ENCODE results near the gene RPS15.

DNA sequence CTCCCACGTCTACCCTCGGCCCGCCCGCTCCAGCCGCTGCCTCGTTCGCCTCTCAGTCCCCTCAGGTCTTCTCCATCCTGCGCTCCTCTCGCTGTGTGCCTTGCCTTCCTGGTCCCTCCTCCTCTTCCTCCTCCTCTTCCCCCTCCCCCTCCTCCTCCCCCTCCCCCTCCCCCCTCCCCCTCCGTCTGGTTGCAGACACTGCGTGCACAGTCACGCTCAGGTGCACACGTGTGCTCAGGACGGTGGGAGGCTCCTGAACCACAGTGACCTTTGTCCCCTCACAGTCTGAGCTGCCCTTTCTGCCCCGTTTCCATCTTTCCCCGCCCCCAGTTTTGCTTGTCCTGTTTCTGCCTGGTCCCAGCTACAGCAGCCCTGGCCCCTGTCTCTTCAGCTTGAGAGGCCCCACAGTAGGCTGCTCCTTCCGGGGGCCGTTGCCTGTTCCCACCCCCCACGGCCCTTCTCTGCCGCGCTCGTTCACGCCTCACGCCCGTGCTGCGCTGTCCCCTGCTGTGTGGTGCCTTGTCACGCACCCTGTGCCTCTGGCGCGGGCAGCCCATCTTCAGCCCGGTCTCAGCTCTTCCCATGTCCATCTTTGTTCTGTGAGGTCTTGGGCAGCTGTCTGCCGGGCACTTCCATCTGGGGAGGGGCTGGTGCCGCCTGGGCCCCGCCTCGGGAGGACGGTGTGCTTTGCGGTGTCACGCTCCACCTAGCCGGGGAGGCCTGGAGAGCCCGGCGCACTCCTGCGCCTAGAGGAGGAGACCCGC is 13.8 kb upstream of the RPS15 start:
- TF ChIP-seq, protein P1, sequence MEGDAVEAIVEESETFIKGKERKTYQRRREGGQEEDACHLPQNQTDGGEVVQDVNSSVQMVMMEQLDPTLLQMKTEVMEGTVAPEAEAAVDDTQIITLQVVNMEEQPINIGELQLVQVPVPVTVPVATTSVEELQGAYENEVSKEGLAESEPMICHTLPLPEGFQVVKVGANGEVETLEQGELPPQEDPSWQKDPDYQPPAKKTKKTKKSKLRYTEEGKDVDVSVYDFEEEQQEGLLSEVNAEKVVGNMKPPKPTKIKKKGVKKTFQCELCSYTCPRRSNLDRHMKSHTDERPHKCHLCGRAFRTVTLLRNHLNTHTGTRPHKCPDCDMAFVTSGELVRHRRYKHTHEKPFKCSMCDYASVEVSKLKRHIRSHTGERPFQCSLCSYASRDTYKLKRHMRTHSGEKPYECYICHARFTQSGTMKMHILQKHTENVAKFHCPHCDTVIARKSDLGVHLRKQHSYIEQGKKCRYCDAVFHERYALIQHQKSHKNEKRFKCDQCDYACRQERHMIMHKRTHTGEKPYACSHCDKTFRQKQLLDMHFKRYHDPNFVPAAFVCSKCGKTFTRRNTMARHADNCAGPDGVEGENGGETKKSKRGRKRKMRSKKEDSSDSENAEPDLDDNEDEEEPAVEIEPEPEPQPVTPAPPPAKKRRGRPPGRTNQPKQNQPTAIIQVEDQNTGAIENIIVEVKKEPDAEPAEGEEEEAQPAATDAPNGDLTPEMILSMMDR (IDR thresholded peaks at IDR 0.05): no peak
- no peak for TF ChIP-seq POLR2A (IDR thresholded peaks at IDR 0.05; ENCODE audit: low read depth)
- TF ChIP-seq POLR2AphosphoS5 (IDR thresholded peaks at IDR 0.05): no peak

All from esophagus muscularis mucosa (tissue), 3 donors.